ENCODE measurements around the gene LCORL. TPM values are rescaled to one million over a fixed set of nuclear protein-coding genes. Genes with fewer than 3 reads are reported as not detected.

LCORL gene
- total RNA-seq, 1 experiment from 2014 or later: 15.5 TPM

DNA sequence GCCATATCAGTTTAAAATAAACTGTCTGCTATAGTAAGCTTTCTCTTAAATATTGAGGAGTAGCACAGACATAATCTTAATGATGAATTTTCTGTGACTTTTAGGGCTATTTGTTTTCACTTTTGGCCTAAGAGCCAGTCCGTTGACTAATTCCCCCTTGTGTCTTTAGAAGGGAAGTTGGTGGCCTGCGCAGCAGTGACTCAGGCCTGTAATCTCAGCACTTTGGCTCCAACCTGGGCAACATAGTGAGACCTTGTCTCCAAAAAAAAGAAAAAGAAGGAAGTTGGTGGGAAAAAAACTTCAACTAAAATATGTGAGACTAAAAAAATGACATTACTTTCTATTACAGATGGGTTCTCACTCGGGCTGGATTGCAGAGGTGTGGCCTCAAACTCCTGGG lies 207.4 kb downstream of the LCORL start:
- H2BK120ac ChIP-seq (ENCODE audit: low read depth, low read length, poor library complexity, severe bottlenecking): no peak overlapping the region
- no peak overlapping the region for H3K23ac ChIP-seq (ENCODE audit: insufficient read length, low read depth, low read length)
- no peak overlapping the region for H4K5ac ChIP-seq (ENCODE audit: insufficient read length, low read depth, low read length)
- no peak overlapping the region for H3K14ac ChIP-seq (ENCODE audit: insufficient read depth, low read length)
- no peak overlapping the region for H3K27ac ChIP-seq (ENCODE audit: insufficient read length, low read depth, low read length)
- peak overlapping the region in 2 of 3 experiments; percentile 35 to 62; a peak in 1 of 7 replicates for H3K27ac Mint-ChIP-seq
- no peak overlapping the region for H4K8ac ChIP-seq (replicated peaks; ENCODE audit: insufficient read length, low read depth, low read length)
- no peak overlapping the region for H3T11ph ChIP-seq (ENCODE audit: low read length)
- H2BK12ac ChIP-seq (ENCODE audit: insufficient read length, low read depth, low read length): no peak overlapping the region
- no peak overlapping the region for H2BK5ac ChIP-seq (ENCODE audit: insufficient read length, low read length)
- no peaks in the 10 kb centered on the region for H3K27me3 Mint-ChIP-seq (ENCODE audit: low read depth)
- no peaks in the 10 kb centered on the region for H4K20me1 ChIP-seq (ENCODE audit: control insufficient read depth, insufficient read depth, insufficient read length)
- no CpG with 5 or more reads among the region's 3 CpGs for WGBS (ENCODE audit: extremely low coverage, insufficient read length, low lambda C conversion rate)
- no peak overlapping the region for H3K9ac ChIP-seq (ENCODE audit: extremely low read depth, insufficient read length, low read length)
- no peak overlapping the region for H2BK15ac ChIP-seq (ENCODE audit: low read depth, low read length)
- H2BK20ac ChIP-seq (ENCODE audit: low read depth, low read length, poor library complexity, severe bottlenecking): no peak overlapping the region
- no peaks in the 10 kb centered on the region for H3K9me3 ChIP-seq (ENCODE audit: control insufficient read depth, low read depth, low read length)
- H3K4me2 ChIP-seq (ENCODE audit: insufficient read depth, insufficient read length, low read length): no peak overlapping the region
- H3K56ac ChIP-seq (ENCODE audit: insufficient read length, low read depth, low read length): no peak overlapping the region
- H4K91ac ChIP-seq (ENCODE audit: insufficient read length, low read depth, low read length): no peak overlapping the region
- H2AFZ ChIP-seq (ENCODE audit: low read length): no peak overlapping the region
- H2AK5ac ChIP-seq (ENCODE audit: insufficient read length, low read length): no peak overlapping the region
- peaks cover 3% of the 10 kb centered on the region for H3K23me2 ChIP-seq (ENCODE audit: insufficient read length, low read depth, low read length, poor library complexity, severe bottlenecking)
- no peaks in the 10 kb centered on the region for H3K27me3 ChIP-seq (ENCODE audit: insufficient read depth, low read length)
- H3K9me3 Mint-ChIP-seq: peaks cover 0 to 6% of the 10 kb centered on the region in 2 experiments; a peak in 1 of 5 replicates
- H3K18ac ChIP-seq (ENCODE audit: insufficient read length, low read depth, low read length): no peak overlapping the region
- no peak overlapping the region for H3K4ac ChIP-seq (ENCODE audit: low read depth, low read length)
- no peak for DNase-seq
- peaks cover 5% of the 10 kb centered on the region for H3K79me1 ChIP-seq (ENCODE audit: insufficient read depth, low read depth, low read length, poor library complexity, severe bottlenecking)
- TF ChIP-seq, protein P1, sequence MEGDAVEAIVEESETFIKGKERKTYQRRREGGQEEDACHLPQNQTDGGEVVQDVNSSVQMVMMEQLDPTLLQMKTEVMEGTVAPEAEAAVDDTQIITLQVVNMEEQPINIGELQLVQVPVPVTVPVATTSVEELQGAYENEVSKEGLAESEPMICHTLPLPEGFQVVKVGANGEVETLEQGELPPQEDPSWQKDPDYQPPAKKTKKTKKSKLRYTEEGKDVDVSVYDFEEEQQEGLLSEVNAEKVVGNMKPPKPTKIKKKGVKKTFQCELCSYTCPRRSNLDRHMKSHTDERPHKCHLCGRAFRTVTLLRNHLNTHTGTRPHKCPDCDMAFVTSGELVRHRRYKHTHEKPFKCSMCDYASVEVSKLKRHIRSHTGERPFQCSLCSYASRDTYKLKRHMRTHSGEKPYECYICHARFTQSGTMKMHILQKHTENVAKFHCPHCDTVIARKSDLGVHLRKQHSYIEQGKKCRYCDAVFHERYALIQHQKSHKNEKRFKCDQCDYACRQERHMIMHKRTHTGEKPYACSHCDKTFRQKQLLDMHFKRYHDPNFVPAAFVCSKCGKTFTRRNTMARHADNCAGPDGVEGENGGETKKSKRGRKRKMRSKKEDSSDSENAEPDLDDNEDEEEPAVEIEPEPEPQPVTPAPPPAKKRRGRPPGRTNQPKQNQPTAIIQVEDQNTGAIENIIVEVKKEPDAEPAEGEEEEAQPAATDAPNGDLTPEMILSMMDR (conservative IDR thresholded peaks at IDR 0.05): no peak
- H3K79me2 ChIP-seq (ENCODE audit: insufficient read depth, low read length): peaks cover 20% of the 10 kb centered on the region; the same call in 1 of the 2 replicates
- no peak overlapping the region for H3K4me3 Mint-ChIP-seq
- no peaks in the 10 kb centered on the region for H3K4me1 ChIP-seq (ENCODE audit: insufficient read depth, low read length)
- H3K4me1 Mint-ChIP-seq: peaks cover 15% of the 10 kb centered on the region in 2 experiments
- peaks cover 40 to 71% (median 43%) of the 10 kb centered on the region in 3 experiments; a peak in 6 of 7 replicates for H3K36me3 Mint-ChIP-seq (ENCODE audit: insufficient read depth in 1 of 3, low read depth in 3 of 3)

Measured in H9 (cell line).